ENCODE measurements around the gene VWA8. TPM values are rescaled to one million over a fixed set of nuclear protein-coding genes. Genes with fewer than 3 reads are reported as not detected.

Gene VWA8
- total and polyA plus RNA-seq, 2 of the 13 experiments (the other 11 are each of a cell fraction or from before 2014, with no cell fraction given) = 9.1 to 17.3 TPM

GRCh38 chr13:41613984-41614661, 346.8 kb downstream of the VWA8 start (continued):
- TF ChIP-seq HNF1A (IDR thresholded peaks at IDR 0.05; ENCODE audit: low read depth) (no peak), HNF1A (CRISPR knock-in tag; IDR thresholded peaks at IDR 0.05; ENCODE audit: borderline replicate concordance) (0 out of 2 replicates have a peak, but pooled peaks have one; percentile 42), ZNF335 (CRISPR knock-in tag; IDR thresholded peaks at IDR 0.05) (0 out of 2 replicates have a peak, but pooled peaks have one; percentile 22), BORCS8-MEF2B (CRISPR knock-in tag; IDR thresholded peaks at IDR 0.05) (0 out of 2 replicates have a peak, but pooled peaks have one; percentile 19), MAFF (IDR thresholded peaks at IDR 0.05; ENCODE audit: low read depth, low read length) (no peak), SOX6 (IDR thresholded peaks at IDR 0.05) (no peak), SOX6 (CRISPR knock-in tag; IDR thresholded peaks at IDR 0.05) (peak; percentile 89), ARID5B (CRISPR knock-in tag; IDR thresholded peaks at IDR 0.05) (peak; percentile 92), RXRA (CRISPR knock-in tag; IDR thresholded peaks at IDR 0.05) (0 out of 2 replicates have a peak, but pooled peaks have one; percentile 35), ZNF709 (CRISPR knock-in tag; IDR thresholded peaks at IDR 0.05) (no peak), CREM (IDR thresholded peaks at IDR 0.05) (peak; percentile 69), CREM (CRISPR knock-in tag; IDR thresholded peaks at IDR 0.05) (no peak), CBX5 (CRISPR knock-in tag; IDR thresholded peaks at IDR 0.05; ENCODE audit: borderline replicate concordance) (no peak; the same call in 1 of the 2 replicates), SNAPC2 (CRISPR knock-in tag; IDR thresholded peaks at IDR 0.05) (no peak), PITX1 (CRISPR knock-in tag; IDR thresholded peaks at IDR 0.05) (peak; percentile 85), ETV5 (CRISPR knock-in tag; IDR thresholded peaks at IDR 0.05; ENCODE audit: borderline replicate concordance) (peak; percentile 39; the same call in 1 of the 2 replicates)
- TF ChIP-seq, protein P1, sequence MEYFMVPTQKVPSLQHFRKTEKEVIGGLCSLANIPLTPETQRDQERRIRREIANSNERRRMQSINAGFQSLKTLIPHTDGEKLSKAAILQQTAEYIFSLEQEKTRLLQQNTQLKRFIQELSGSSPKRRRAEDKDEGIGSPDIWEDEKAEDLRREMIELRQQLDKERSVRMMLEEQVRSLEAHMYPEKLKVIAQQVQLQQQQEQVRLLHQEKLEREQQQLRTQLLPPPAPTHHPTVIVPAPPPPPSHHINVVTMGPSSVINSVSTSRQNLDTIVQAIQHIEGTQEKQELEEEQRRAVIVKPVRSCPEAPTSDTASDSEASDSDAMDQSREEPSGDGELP (IDR thresholded peaks at IDR 0.05; ENCODE audit: borderline replicate concordance, low read depth) = peak; percentile 21; the same call in 1 of the 2 replicates
- TF ChIP-seq, protein P2, sequence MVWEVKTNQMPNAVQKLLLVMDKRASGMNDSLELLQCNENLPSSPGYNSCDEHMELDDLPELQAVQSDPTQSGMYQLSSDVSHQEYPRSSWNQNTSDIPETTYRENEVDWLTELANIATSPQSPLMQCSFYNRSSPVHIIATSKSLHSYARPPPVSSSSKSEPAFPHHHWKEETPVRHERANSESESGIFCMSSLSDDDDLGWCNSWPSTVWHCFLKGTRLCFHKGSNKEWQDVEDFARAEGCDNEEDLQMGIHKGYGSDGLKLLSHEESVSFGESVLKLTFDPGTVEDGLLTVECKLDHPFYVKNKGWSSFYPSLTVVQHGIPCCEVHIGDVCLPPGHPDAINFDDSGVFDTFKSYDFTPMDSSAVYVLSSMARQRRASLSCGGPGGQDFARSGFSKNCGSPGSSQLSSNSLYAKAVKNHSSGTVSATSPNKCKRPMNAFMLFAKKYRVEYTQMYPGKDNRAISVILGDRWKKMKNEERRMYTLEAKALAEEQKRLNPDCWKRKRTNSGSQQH (CRISPR knock-in tag; IDR thresholded peaks at IDR 0.05; ENCODE audit: low read depth) = no peak
